Hepatocyte (in vitro differentiated cells): Measurements from ENCODE around the gene KAT7. TPM values are rescaled to one million over a fixed set of nuclear protein-coding genes. Genes with fewer than 3 reads are reported as not detected.

Source experiments
- DNase-seq: peaks from one replicate; pipeline ENCODE4 v3.0.0-alpha.2; 2016; ENCODE audit warnings: low spot score
- H2AFZ ChIP-seq: fragments of 200-600 bp; sonication (generic); 2 replicates; pipeline ENCODE4 v1.6.0; 2016; ENCODE audit warnings: antibody characterized with exemption, mild to moderate bottlenecking
- H3K27ac ChIP-seq: fragments of 200-600 bp; sonication (generic); 2 replicates; pipeline ENCODE4 v1.5.1; 2016; ENCODE audit warnings: mild to moderate bottlenecking
- H3K27me3 ChIP-seq: fragments of 200-600 bp; sonication (generic); 2 replicates; pipeline ENCODE4 v1.6.1; 2016
- H3K36me3 ChIP-seq: fragments of 200-600 bp; sonication (generic); replicated peaks from 2 replicates; pipeline ENCODE4 v1.5.1; 2016; ENCODE audit warnings: low read depth; ENCODE audit not compliant: insufficient read depth
- H3K4me1 ChIP-seq: fragments of 200-600 bp; sonication (generic); 2 replicates; pipeline ENCODE4 v1.5.1; 2016; ENCODE audit warnings: mild to moderate bottlenecking, moderate library complexity; ENCODE audit not compliant: insufficient read depth
- H3K4me2 ChIP-seq: fragments of 200-600 bp; sonication (generic); 2 replicates; pipeline ENCODE4 v1.6.0; 2016
- H3K4me3 ChIP-seq: fragments of 200-600 bp; sonication (generic); 2 replicates; pipeline ENCODE4 v1.5.1; 2016; ENCODE audit warnings: mild to moderate bottlenecking
- H3K79me2 ChIP-seq: fragments of 200-600 bp; sonication (generic); 2 replicates; pipeline ENCODE4 v1.6.0; 2017; ENCODE audit warnings: mild to moderate bottlenecking
- H3K9me2 ChIP-seq: fragments of 200-600 bp; sonication (generic); replicated peaks from 2 replicates; pipeline ENCODE4 v1.6.0; 2017; ENCODE audit warnings: mild to moderate bottlenecking; ENCODE audit not compliant: insufficient read depth
- H3K9me3 ChIP-seq: fragments of 200-600 bp; sonication (generic); 2 replicates; pipeline ENCODE4 v1.5.1; 2016; ENCODE audit warnings: low read depth, mild to moderate bottlenecking
- H4K20me1 ChIP-seq: fragments of 200-600 bp; sonication (generic); 2 replicates; pipeline ENCODE4 v1.6.0; 2016; ENCODE audit warnings: mild to moderate bottlenecking; ENCODE audit not compliant: insufficient read depth, poor library complexity, severe bottlenecking
- EZH2 ChIP-seq: fragments of 200-600 bp; sonication (generic); IDR thresholded peaks from 2 replicates; pipeline ENCODE4 v1.6.1; 2016; ENCODE audit warnings: antibody characterized with exemption, mild to moderate bottlenecking, borderline replicate concordance
- EZH2phosphoT487 ChIP-seq: fragments of 200-600 bp; sonication (generic); IDR thresholded peaks from one replicate; pipeline ENCODE4 v1.6.1; 2018; ENCODE audit warnings: antibody characterized with exemption, mild to moderate bottlenecking, low read depth, moderate library complexity; ENCODE audit not compliant: unreplicated experiment, severe bottlenecking
- WGBS: methylation state at CpG from one replicate; pipeline ENCODE4 v1.1.6; 2016; ENCODE audit warnings: low lambda C conversion rate; ENCODE audit errors: missing lambda C conversion rate; 5-methylcytosine and 5-hydroxymethylcytosine counted together
- polyA plus RNA-seq: library from polyadenylated mRNA; unstranded; fragments of >200 nt; fragmentation: Nextera tagmentation; extraction: Ambion mirVana; gene quantifications from 2 replicates; pipeline ENCODE4 v1.2.1, GENCODE V29; 2016
- total RNA-seq: library from RNA; depleted of rRNA; stranded (reverse); fragments of >200 nt; gene quantifications from 2 replicates; pipeline ENCODE4 v1.2.3, GENCODE V29; 2014
- TF ChIP-seq, protein P1 (sequence below): fragments of 200-600 bp; sonication (generic); IDR thresholded peaks from 2 replicates; pipeline ENCODE4 v1.5.1; 2016; ENCODE audit warnings: antibody characterized with exemption, mild to moderate bottlenecking; ENCODE audit not compliant: poor library complexity

The KAT7 gene
- total and polyA plus RNA-seq, 2 experiments from 2014 or later, result 21.4 to 30.1 TPM

DNA sequence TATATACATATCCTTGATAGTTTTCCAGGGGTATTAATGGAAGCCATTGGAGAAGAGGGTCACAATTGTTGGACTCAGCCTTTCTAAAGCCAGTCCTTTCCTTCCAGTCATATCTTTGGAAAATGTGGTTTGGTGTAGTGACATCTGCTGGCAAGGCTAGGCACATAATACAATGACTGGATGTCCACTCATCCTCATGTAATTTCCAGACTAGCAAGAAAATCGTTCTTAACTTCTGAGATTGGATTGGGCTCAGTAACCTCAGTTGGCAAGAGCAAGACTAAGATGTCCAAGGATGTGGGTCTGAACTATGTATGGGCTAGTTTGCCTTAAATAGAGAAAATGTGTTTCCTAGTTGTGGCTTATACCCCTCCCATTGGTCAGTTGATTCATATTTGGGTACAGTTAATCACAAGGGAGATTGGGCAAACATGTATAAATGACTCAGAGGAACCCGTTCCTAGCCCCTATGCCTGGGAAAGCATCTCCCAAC lies 8.7 kb upstream of the KAT7 start:
- Histone ChIP-seq H3K4me3 (no peak overlapping the region), H3K9me2 (no peaks in the 10 kb centered on the region), H3K27ac (no peak overlapping the region), H3K4me2 (no peak overlapping the region), H4K20me1 (no peaks in the 10 kb centered on the region), H3K27me3 (no peaks in the 10 kb centered on the region), H3K79me2 (no peaks in the 10 kb centered on the region), H3K9me3 (no peaks in the 10 kb centered on the region), H3K36me3 (no peaks in the 10 kb centered on the region), H3K4me1 (no peaks in the 10 kb centered on the region), H2AFZ (no peak overlapping the region)
- TF ChIP-seq, protein P1, sequence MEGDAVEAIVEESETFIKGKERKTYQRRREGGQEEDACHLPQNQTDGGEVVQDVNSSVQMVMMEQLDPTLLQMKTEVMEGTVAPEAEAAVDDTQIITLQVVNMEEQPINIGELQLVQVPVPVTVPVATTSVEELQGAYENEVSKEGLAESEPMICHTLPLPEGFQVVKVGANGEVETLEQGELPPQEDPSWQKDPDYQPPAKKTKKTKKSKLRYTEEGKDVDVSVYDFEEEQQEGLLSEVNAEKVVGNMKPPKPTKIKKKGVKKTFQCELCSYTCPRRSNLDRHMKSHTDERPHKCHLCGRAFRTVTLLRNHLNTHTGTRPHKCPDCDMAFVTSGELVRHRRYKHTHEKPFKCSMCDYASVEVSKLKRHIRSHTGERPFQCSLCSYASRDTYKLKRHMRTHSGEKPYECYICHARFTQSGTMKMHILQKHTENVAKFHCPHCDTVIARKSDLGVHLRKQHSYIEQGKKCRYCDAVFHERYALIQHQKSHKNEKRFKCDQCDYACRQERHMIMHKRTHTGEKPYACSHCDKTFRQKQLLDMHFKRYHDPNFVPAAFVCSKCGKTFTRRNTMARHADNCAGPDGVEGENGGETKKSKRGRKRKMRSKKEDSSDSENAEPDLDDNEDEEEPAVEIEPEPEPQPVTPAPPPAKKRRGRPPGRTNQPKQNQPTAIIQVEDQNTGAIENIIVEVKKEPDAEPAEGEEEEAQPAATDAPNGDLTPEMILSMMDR, result peak; percentile 60
- TF ChIP-seq EZH2phosphoT487, result no peak
- 30% methylated on average over 2 of the region's 2 CpGs for whole genome bisulfite sequencing
- DNase-seq, result peak; percentile 57

DNA sequence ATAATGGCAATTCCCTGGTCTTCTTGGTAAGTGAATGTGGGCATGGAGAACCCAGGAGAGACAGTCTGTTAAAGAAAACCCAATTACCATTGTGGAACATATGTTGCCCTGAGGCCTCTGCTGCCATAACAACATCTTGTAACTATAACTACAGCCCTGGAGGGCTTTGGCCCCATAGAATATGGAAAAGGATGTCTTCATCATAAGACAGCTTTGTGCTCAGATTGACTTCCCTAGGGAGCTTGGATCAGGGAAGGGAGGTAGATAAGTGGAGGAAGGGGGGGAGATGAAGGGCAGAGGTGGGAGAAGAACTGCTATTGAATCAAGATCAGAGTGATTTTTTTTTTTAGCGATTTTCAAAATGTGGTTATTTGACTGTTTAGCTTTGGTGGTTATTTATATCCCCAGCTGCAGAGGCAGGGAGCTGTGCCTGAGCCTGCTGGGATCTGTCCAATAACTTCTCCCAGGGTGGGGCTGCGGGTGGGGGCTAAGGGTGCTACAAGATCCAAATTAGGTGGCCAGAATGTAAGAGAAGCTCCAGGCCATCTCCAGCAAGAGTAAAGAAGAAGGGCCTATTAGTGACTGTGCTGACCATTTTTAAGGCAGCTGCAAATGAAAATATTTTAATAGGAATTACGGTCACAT lies 5.3 kb upstream of the KAT7 start:
- Histone ChIP-seq H3K79me2 (peaks cover 2% of the 10 kb centered on the region), H3K4me2 (no peak overlapping the region), H4K20me1 (no peaks in the 10 kb centered on the region), H3K4me1 (peaks cover 9% of the 10 kb centered on the region), H2AFZ (no peak overlapping the region), H3K4me3 (no peak overlapping the region), H3K9me3 (no peaks in the 10 kb centered on the region), H3K9me2 (no peaks in the 10 kb centered on the region), H3K36me3 (no peaks in the 10 kb centered on the region), H3K27ac (no peak overlapping the region), H3K27me3 (no peaks in the 10 kb centered on the region)
- no peak for DNase-seq
- TF ChIP-seq, protein P1, result no peak
- no peak for TF ChIP-seq EZH2phosphoT487
- TF ChIP-seq EZH2, result no peak
- WGBS, result 85% methylated on average over 3 of the region's 3 CpGs

DNA sequence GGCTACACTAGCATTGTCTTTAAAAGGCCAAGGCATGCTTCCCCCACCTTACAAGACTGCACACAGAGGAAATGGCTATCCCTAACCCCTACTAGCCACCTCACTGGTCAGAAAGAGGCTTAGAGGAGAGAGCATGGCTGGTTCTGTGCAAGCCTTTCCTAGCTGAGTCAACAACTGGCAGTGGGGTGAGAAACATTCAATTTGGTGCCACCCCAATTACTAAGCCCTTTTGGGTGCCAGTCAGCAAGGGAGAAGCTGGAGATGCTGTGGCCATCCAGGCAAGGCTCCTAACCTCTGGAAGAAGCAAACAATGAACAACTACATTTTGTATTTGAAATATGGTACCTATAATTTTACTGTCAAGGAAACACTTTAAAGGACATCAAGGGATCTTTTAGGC lies 4.7 kb upstream of the KAT7 start:
- Histone ChIP-seq H3K9me2 (no peaks in the 10 kb centered on the region), H2AFZ (no peak overlapping the region), H3K27ac (no peak overlapping the region), H3K36me3 (no peaks in the 10 kb centered on the region), H3K27me3 (no peaks in the 10 kb centered on the region), H4K20me1 (no peaks in the 10 kb centered on the region), H3K4me1 (peaks cover 9% of the 10 kb centered on the region), H3K79me2 (peaks cover 2% of the 10 kb centered on the region), H3K4me3 (no peak overlapping the region), H3K9me3 (no peaks in the 10 kb centered on the region), H3K4me2 (no peak overlapping the region)
- no peak for DNase-seq
- TF ChIP-seq, protein P1, result no peak
- TF ChIP-seq EZH2 (no peak), EZH2phosphoT487 (no peak)

DNA sequence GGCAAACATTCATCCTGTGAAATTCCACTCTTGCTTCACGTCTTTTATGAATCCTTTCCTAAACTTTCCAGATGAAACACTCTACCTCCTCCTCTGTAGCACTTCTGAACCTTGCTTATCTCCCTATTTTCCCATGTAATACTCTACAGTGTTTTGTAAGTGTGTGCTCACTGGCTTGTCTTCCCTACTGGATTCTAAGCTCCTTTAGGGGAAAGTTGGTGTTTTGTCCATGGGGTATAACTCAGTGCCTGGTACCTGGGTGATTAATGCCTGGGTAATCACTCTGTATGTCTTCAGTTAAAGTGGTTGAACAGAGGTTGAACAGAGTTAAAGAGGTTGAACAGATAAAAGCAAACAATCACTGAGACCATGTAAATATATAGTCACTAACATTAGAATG lies 3.8 kb upstream of the KAT7 start:
- Histone ChIP-seq H3K4me3 (no peak overlapping the region), H3K9me3 (no peaks in the 10 kb centered on the region)
- WGBS, result 57% methylated on average over 1 of the region's 1 CpG

More for the DNA sequence above, 3.8 kb upstream of the KAT7 start:
- TF ChIP-seq EZH2, result no peak
- TF ChIP-seq, protein P1, result no peak
- no peak for DNase-seq
- peaks cover 11% of the 10 kb centered on the region for H3K4me1 ChIP-seq
- H3K36me3 ChIP-seq, result no peaks in the 10 kb centered on the region
- H3K27me3 ChIP-seq, result no peaks in the 10 kb centered on the region
- H3K4me2 ChIP-seq, result no peak overlapping the region
- H3K27ac ChIP-seq, result peak overlapping the region; percentile 3
- H2AFZ ChIP-seq, result no peak overlapping the region
- peaks cover 5% of the 10 kb centered on the region for H3K79me2 ChIP-seq
- peaks cover 4% of the 10 kb centered on the region for H4K20me1 ChIP-seq
- H3K9me2 ChIP-seq, result no peaks in the 10 kb centered on the region
